Activated T-helper 1 cell treated with anti-CD3 and anti-CD28 coated beads, Interleukin-12 subunit alpha, Interleukin-12 subunit beta, Interleukin-2, Interleukin-4 antibody, amounts not matched to agents 30 ng/mL and 10 ng/mL and 1 ng/mL, durations not matched to agents 14 hours and 24 hours and 36 hours (primary cell): ENCODE measurements around the gene NOTCH2NLA. TPM values are rescaled to one million over a fixed set of nuclear protein-coding genes. Genes with fewer than 3 reads are reported as not detected.
"Not testable (repeated sequence)": the region's sequence is repeated elsewhere in the genome, so short reads cannot be mapped to it uniquely, and the experiment has no call there.

Experiments used
- DNase-seq: peaks from one replicate; pipeline ENCODE4 v3.0.0; 2021; ENCODE audit warnings: low spot score
- H3K27ac Mint-ChIP-seq: one replicate; pipeline ENCODE4 v1.8.0; 2021; ENCODE audit warnings: mild to moderate bottlenecking, mixed read lengths
- H3K27me3 Mint-ChIP-seq: one replicate; pipeline ENCODE4 v1.8.0; 2022; ENCODE audit warnings: mild to moderate bottlenecking, moderate library complexity, mixed read lengths; ENCODE audit not compliant: insufficient read depth
- H3K36me3 Mint-ChIP-seq: one replicate; pipeline ENCODE4 v1.8.0; 2021; ENCODE audit warnings: low read depth, mixed read lengths
- H3K4me1 Mint-ChIP-seq: one replicate; pipeline ENCODE4 v1.8.0; 2021; ENCODE audit warnings: low read depth, mixed read lengths
- H3K4me3 Mint-ChIP-seq: one replicate; pipeline ENCODE4 v1.8.0; 2021; ENCODE audit warnings: mild to moderate bottlenecking, moderate library complexity, mixed read lengths
- H3K9me3 Mint-ChIP-seq: one replicate; pipeline ENCODE4 v1.8.0; 2021; ENCODE audit warnings: mixed read lengths
- intact Hi-C: fragments of 100-400 bp; cut with micrococcal nuclease; formaldehyde crosslinking; loops from one replicate; pipeline ENCODE4 v1.15.1; 2024
- total RNA-seq: library from RNA; stranded (reverse); gene quantifications from 2 replicates; pipeline ENCODE4 v1.2.3, GENCODE V29; 2022

NOTCH2NLA gene
- total RNA-seq, 1 donor from 2014 or later, result 36.4 TPM

DNA sequence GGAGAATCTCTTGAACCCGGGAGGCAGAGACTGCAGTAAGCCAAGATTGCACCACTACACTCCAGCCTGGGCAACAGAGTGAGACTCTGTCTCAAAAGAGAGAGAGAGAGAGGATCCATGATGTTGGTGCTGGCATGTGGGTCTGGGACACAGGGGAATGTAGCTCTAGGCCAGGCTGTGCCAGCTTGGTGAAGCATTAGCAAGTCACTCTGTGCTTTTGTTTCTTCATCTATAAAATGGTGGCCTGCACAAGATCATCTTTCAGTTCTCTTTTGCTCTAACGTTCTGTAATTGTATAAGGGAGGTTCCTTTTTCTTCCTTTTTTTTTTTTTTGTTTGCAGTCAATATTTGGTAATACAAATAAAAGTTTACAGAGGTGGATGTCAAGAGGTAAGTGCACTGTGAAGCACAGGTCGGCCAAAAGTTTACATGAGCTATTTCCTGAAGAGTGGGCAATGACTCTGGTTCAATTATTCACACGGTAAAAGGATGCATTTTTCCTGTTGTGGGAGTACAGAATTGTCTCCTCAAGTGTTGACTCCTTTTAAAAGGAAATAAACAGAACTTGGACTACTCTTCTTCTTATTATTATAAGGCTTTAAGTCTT lies 24.5 kb upstream of the NOTCH2NLA start:
- H3K27me3 Mint-ChIP-seq, H3K4me1 Mint-ChIP-seq, H3K27ac Mint-ChIP-seq, H3K4me3 Mint-ChIP-seq, H3K36me3 Mint-ChIP-seq, intact Hi-C loops, DNase-seq, H3K9me3 Mint-ChIP-seq: not testable (repeated sequence)

DNA sequence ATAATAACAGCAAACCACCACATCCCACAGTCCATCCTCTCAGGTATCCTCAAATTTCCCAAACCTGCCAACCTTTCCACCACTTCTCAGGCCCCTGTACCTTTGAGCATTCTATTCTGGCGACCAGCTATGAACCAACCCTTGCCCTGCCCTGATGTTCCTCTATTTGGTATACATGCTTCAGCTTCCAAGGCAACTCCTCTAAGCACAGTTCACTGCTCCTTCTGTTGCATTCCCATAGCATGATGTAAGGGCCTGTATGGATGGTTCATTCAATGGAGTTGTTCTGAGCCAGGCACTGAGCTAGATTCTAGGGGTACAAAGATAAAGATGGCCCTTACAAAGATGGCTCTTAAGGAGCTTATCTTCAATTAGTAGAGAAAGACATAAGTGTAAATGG lies 22.7 kb upstream of the NOTCH2NLA start:
- intact Hi-C loops, H3K9me3 Mint-ChIP-seq, H3K27ac Mint-ChIP-seq, DNase-seq, H3K27me3 Mint-ChIP-seq, H3K4me3 Mint-ChIP-seq, H3K36me3 Mint-ChIP-seq, H3K4me1 Mint-ChIP-seq: not testable (repeated sequence)

GRCh38 chr1:146248643-146249042 lies 19.8 kb upstream of the NOTCH2NLA start:
- H3K4me3 Mint-ChIP-seq, H3K27me3 Mint-ChIP-seq, DNase-seq, H3K4me1 Mint-ChIP-seq, intact Hi-C loops, H3K27ac Mint-ChIP-seq, H3K36me3 Mint-ChIP-seq, H3K9me3 Mint-ChIP-seq: not testable (repeated sequence)

- H3K4me3 Mint-ChIP-seq, DNase-seq, H3K27me3 Mint-ChIP-seq, H3K36me3 Mint-ChIP-seq, H3K27ac Mint-ChIP-seq, intact Hi-C loops, H3K4me1 Mint-ChIP-seq, H3K9me3 Mint-ChIP-seq: not testable (repeated sequence)
These were observed 7.8 kb upstream of the NOTCH2NLA start for GRCh38 chr1:146236626-146237025.

GRCh38 chr1:146236026-146236601 lies 7.3 kb upstream of the NOTCH2NLA start:
- H3K4me1 Mint-ChIP-seq, H3K27me3 Mint-ChIP-seq, DNase-seq, H3K9me3 Mint-ChIP-seq, H3K27ac Mint-ChIP-seq, intact Hi-C loops, H3K4me3 Mint-ChIP-seq, H3K36me3 Mint-ChIP-seq: not testable (repeated sequence)

DNA sequence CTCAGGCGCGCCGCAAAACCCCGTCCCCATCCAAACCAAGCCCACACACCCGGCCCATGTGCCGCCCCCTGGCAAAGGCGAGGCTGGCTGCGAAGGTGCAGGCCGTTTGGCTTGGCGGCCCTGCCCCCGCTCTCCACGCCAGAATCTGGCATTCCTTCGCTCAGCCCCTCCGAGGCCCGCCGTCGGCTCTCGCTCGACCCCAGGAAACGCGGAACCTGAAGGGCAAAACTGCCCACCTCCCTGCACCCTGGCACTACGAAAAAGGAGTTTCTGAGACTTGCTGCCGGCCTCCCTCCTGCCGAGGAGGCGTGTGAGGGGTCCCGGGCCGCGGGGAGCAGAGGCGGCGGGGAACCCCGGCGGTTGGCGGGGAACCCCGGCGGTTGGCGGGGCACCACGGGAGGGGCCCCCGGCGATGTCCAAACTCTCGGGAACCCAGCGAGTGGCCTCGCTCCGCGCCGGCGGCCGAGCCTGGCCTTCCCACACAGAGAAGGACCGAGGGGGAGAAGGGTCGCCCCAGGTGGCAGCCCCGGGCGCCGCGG lies 608 bp downstream of the NOTCH2NLA start:
- H3K9me3 Mint-ChIP-seq, H3K36me3 Mint-ChIP-seq, H3K4me1 Mint-ChIP-seq, intact Hi-C loops, H3K27me3 Mint-ChIP-seq: not testable (repeated sequence)
- Mint-ChIP-seq H3K4me3 (peak overlapping the region; percentile 74), H3K27ac (peak overlapping the region; percentile 40)
- DNase-seq, result peak; percentile 9

DNA sequence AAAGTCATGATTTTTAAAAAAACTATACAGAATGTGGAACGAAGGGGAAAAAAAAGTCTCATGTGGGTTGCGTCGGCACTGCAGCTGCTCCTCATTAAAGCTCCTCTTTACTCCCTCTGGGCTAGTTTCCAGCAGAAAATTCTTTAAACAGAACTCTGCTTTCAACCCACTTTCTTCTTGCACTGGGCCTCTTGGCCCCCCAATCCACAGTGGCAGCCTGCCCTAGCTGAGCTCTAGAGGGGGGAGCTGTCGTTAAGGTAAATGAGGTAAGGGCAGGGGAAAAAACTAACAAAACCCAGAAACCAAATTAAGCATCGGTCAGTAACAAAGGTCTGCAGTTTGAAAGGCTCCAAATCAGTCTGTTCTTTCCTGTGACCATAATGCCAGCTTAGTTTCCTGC lies 54.3 kb downstream of the NOTCH2NLA start:
- H3K4me1 Mint-ChIP-seq, H3K9me3 Mint-ChIP-seq, H3K4me3 Mint-ChIP-seq, H3K27ac Mint-ChIP-seq, intact Hi-C loops, H3K27me3 Mint-ChIP-seq, H3K36me3 Mint-ChIP-seq, DNase-seq: not testable (repeated sequence)

DNA sequence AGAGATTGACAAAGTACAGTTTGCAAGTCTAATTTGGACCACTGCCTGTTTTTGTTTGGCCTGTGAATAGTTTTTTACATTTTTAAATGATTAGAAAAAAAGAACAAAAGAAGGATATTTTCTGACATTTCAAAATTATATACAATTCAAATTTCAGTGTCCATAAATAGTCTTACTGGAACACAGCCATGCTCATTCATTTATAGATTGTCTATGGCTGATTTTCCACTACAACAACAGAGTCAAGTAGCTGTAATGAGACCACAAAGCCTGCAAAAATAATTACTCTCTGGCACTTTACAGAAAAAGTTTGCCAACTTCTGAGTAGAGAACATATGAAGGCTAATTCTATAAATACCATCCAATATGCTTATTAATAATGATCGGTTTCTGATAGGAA lies 61.1 kb downstream of the NOTCH2NLA start:
- H3K27ac Mint-ChIP-seq, H3K9me3 Mint-ChIP-seq, H3K4me1 Mint-ChIP-seq, H3K4me3 Mint-ChIP-seq, DNase-seq, intact Hi-C loops, H3K36me3 Mint-ChIP-seq, H3K27me3 Mint-ChIP-seq: not testable (repeated sequence)

- DNase-seq, H3K27me3 Mint-ChIP-seq, H3K9me3 Mint-ChIP-seq, H3K4me1 Mint-ChIP-seq, H3K27ac Mint-ChIP-seq, H3K36me3 Mint-ChIP-seq, intact Hi-C loops, H3K4me3 Mint-ChIP-seq: not testable (repeated sequence)
These were observed 61.5 kb downstream of the NOTCH2NLA start for GRCh38 chr1:146167273-146167672.

DNA sequence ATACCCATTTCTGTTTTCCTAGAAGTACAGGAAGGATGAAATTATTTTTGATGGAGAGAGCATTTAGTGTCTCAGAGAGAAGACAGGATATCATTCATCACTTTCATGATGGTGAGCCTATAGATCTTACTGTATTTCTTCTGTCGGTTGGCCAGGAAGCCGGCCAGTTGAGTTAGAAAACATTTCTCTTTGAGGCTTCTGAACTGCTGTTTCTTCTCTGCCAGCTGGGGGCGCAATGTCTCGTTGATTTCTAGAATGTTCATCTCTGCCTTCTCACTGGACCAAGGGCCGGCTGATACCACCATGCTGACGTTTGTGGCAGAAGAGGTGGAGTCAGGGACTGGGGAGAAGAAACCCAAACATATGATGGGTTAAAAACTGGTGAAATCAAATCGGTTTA lies 84.4 kb downstream of the NOTCH2NLA start, which contains the start of gene NBPF10:
NBPF10 (minus strand) TSS at position 340 of the 400 bp plus-strand sequence; CDS start at position 305, 35 bp downstream.
- DNase-seq, H3K27ac Mint-ChIP-seq, H3K4me1 Mint-ChIP-seq, intact Hi-C loops, H3K9me3 Mint-ChIP-seq, H3K36me3 Mint-ChIP-seq, H3K27me3 Mint-ChIP-seq, H3K4me3 Mint-ChIP-seq: not testable (repeated sequence)

Other genes starting within 250 kb of the NOTCH2NLA start
- 107 and 108 TPM in 2 replicates for gene TXNIP, start 232.4 kb downstream of the NOTCH2NLA start, total RNA-seq
- gene HJV, start 207.3 kb downstream of the NOTCH2NLA start, total RNA-seq, result not detected in 2 replicates
- 3.6 and 3.7 TPM in 2 replicates for gene NBPF10, start 84.2 kb downstream of the NOTCH2NLA start, total RNA-seq